Measurements from ENCODE around the gene SH3BP2.

SH3BP2 gene, protein sequence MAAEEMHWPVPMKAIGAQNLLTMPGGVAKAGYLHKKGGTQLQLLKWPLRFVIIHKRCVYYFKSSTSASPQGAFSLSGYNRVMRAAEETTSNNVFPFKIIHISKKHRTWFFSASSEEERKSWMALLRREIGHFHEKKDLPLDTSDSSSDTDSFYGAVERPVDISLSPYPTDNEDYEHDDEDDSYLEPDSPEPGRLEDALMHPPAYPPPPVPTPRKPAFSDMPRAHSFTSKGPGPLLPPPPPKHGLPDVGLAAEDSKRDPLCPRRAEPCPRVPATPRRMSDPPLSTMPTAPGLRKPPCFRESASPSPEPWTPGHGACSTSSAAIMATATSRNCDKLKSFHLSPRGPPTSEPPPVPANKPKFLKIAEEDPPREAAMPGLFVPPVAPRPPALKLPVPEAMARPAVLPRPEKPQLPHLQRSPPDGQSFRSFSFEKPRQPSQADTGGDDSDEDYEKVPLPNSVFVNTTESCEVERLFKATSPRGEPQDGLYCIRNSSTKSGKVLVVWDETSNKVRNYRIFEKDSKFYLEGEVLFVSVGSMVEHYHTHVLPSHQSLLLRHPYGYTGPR

DNA sequence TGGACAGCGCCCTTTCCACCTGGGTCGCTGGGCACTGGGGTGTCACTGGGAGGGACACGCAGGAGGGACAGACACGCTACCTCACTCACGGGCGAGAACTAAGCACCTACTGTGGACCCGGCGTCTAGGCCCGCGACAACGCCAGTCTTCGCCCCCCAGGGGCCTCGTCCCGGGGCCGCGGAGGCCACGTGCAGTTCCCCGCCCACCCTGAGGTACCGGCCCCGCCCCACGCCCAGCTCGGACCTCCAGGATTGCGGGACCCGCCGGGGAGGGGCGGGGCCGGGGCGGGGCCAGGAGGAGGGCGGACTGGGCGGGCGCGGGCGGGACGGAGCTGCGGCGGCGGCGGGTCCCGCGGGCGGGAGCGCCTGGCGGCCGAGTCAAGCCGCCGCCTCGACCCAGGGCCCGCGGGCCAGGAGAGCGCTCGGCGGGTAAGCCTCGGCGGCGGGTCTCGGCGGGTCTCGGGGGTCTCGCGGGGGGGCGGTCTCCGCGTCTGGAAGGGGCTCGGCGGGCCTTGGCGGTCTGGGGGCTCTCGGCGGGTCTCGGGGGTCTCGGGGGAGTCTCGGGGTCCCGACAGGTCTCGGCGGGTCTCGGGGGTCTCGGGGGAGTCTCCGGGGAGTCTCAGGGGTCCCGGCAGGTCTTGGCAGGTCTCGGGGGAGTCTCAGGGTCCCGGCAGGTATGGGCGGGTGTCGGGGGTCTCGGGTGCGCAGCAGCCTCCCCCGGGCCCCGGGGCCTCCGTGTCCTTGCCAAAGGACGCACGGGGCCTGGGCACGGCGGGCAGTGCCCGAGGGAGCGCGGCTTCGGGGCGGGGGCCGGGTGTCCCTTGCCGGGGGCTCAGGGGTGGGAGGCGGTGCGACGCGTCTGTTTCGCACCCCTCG, at the start of gene SH3BP2:
TSS of gene SH3BP2 (plus strand) at position 375 of the 875 bp plus-strand sequence. CDS start 27,533 bp downstream, outside the sequence.
- DNase-seq = peak; percentile 67

DNA sequence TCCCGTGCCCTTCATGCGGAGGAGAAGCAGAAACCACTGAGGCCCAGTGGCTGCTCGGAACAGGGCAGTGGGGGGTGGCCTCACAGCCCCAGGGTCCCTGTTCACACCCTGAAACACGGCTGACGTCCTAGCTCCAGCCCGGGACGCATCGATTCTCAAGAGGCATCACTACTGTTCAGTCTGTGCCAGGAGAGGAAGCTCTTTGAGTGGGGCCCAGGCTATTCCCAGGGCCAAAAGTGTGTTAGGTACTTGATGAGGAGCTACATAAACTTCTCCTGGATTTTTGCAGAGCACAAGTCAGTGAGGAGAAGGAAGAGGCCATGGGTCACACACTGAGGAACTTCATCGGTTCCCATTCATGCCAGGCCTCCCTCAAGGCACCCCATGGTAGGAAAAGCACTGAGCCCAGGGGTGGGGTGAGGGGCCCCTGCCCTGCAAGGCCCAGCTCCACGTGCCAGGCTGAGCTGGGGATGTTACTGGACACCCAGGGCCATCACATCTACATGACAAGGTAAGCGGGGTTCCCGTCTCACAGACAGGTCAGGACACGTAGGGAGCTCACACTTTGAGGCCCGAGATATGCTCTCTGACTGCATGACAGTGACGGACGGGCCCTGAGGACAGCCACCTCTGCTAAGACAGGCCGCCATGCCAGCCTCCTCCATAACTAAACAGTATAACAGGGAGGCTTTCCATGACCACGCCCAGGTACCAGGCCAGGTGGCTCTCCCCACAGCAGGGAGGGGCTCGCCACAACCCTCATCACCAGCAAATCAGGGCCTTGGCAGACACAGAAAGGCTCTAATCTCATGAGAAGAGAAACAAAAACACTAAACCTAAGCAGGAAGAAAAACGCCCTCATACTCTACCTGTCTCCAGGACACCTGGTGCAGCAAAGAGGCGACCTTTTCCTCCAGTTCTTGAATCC, 49.1 kb upstream of the SH3BP2 start:
- DNase-seq = no peak

DNA sequence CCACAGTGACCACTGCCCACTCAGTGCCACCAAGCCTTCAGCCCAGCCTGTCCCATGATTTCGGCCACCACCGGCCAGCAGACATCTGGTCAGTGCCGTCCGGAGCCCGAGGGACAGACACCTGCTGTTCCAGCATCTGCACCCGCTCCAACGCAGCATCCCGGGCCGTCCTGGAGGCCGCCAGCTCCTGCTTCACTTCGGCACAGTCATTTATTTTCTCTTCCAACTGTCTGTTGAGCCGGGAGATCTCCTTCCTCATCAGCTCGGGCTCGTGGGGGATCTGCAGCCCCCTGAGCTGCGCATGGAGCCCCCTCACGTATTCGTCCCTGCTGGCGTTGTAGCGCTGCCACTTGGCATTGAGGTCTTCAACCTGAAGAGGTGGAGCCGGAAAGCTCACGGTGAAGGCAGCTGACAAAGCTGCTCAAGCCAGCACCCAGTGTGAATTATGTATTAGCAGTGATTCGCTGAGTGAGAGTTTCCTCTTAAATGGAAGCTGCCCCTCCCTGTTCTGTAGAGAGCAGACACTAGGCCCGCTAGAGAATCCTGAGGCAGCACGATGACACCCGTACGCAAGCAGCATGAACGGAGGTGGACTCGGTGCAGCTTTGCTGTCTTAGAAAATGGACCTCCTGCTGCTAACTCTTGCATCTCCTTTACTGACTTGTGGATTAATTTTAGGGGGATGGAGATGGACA, 48.2 kb upstream of the SH3BP2 start:
- DNase-seq = no peak

DNA sequence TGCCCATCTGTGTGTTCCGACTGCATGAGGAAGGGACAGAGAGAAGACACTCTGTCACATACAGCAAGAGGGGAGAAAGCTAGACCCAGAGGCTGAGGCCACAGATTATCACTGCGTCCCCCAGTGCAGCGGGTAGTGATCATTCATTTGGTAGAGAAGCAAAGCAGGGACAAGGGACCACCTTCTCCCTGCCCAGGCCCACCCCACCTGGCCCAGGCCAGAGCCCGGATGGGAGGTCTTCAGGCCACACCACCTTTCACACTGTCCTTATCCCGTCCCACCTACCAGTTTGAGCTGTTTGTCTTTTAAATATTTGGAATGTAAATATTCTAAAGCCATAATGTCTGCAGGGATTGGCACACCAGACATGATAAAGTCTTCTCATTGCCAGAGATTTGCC, 47.4 kb upstream of the SH3BP2 start:
- DNase-seq = no peak

DNA sequence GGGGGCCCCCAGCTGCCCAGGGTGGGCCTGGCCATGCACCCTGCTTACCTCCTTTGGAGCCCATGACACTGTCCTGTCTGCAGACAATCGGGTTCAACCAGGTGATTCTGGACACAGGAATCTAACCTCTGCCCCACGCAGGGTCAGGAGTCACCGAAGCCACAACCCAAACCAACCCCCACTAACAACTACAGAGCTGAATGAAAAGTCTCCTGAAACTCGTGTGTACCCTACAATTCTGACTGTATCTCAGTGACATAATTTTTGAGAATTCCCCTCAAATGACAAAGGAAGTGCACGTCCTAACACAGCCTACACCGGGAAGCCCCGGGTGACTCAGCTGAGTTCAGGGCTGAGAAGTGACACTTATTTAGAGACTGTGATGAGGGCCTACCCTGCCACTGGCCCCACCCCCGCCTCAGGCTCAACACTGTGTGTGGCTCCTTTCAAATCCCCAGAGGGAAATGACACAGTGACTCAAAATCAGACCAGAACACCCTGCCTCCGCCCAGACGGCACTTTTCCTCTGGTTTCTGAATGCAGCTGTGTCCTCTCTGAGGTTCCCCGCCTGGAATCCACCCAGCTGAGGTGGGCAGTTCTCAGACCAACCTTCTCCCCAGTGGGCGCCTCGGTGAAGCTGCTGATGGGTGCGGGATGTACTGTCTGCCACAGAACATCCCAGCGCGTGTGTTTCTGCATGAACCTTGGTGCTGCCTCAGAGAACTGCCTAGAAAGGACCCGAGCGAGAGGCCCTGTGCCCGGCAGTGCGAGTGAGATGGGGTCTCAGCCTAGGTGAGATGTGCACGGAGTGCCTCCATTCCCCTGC, 46.7 kb upstream of the SH3BP2 start:
- DNase-seq = peak; percentile 97

DNA sequence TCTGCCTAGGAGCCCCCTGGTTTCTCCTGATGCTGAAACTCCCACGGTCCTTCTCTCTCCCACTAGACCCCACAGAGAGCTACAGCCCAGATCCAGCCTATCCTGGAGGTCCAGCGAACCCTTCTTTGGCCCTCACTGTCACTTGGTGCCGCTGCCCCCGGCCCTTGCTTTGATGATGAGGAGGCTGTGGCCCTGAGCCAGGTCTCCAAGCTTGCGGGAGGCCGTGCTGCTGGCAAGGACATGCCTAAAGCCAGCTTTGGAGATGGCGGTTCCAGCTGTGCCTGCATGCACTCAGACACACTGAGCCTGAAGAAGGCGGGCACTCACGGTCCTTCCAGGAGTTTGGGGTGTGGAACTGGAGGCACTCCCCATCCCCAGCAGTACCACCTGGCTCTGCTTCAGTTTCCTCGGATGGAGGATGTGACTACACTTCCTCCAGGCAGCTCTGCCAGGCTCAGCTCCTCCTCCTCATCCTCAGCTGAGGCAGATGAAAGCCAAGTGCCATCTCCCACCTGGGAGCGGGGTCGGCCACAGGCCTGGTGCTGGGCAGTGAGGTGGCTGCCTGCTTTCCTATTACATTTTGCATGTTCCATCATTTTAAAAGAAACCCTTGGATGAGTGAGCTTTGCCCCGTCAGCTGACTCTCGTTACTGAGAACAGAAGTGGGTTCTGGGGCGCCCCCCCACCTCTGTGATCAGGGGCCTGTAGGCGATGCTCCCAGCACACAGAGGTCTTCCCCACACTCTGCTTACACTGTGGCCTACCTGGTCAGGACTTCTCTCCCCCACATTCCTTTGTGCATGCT, 45.8 kb upstream of the SH3BP2 start:
- no peak for DNase-seq

DNA sequence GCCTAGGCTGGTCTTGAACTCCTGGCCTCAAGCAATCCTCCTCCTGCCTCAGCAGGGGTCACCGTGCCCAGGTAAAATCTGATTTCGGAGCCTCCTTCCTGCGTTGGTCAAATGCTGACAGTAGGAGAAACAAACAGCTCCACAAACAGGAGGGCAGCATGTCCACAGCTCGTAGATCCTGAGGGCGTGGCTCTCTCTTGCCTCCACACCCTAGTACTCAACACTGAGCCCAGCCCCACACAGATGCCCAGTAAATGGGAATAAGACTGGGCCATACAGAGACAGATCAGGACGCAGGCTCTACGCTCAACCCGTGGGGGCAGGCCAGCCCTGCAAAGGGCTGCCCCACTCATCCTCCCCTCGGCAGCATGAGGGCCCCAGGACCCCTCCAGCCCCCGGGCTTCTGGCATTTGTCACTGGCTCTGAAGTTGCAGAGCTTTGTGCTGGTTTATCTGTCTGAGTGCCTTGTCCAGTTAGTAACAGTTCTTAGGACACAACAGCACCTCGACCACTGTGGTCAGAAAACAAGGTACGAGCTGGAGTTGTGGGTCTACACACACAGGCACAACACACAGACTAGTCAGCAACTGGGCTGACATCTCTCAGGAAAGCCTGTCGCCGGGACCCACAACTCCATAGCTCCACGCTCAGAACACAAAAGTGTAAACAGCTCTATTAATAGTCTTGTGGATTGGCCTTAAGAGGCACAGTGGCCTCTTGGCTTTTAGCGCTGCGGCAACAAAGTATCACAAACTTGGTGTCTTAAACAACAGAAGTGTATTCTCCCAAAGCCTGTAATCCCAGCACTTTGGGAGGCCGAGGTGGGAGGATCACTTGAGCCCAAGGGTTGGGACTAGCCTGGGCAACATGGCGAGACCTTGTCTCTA, 41.9 kb upstream of the SH3BP2 start:
- no peak for DNase-seq

DNA sequence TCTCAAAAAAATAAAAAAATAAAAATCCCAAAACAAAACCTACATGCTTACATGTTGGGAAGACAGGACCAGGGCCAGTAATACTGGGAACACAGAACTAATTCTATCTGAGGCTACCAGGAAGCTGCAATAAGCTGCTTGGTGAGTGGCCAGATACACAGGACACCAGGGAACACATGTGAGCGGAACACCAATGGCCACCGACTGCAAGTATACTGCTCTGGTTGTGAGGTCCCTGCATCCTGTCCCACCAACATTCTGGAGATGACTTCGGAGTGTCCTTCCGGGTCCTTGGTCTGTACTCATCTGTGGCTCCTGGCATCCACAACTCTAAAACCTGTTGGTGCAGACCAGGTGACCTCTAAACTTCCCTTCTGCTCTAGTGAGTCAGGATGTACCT, 39.4 kb upstream of the SH3BP2 start:
- DNase-seq = no peak

DNA sequence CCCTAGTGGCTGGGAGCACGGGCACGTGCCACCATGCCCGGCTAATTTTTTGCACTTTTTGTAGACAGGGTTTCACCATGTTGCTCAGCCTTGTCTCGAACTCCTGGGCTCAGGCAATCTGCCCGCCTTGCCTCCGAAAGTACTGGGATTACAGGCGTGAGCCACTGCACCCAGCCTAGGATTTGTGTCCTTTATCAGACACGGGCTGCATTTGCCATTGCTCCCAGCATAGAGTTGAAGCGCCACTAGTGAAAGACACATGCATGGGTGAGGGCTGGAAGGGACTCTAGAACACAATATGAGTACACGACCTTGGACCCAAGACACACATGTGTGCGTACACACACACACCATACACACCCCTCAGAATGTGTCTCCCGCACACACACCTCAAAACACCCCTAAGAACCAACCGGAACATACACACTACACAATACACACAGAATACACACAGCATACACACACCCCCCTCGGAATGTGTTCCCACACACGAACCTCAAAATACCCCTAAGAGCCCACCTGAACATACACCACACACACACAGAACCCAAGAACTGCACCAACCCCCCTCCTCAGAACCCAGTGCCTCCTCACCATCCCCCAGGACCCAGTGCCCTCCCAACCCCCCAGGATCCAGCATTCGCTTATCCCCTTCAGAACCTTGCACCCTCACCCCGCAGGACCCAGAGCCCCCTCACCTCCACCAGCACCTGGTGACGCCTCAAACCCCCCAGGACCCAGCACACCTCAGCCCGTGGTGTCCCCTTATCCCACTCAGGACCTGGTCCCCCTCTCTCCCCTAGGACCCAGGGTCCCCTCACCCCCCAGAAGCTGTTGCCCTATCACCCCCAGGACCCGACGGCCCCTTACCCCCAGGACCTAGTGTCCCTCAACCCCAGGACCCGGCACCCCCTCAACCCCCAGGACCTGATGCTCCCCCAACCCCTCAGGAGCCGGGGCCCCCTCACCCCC, 37.8 kb upstream of the SH3BP2 start:
- DNase-seq = no peak

DNA sequence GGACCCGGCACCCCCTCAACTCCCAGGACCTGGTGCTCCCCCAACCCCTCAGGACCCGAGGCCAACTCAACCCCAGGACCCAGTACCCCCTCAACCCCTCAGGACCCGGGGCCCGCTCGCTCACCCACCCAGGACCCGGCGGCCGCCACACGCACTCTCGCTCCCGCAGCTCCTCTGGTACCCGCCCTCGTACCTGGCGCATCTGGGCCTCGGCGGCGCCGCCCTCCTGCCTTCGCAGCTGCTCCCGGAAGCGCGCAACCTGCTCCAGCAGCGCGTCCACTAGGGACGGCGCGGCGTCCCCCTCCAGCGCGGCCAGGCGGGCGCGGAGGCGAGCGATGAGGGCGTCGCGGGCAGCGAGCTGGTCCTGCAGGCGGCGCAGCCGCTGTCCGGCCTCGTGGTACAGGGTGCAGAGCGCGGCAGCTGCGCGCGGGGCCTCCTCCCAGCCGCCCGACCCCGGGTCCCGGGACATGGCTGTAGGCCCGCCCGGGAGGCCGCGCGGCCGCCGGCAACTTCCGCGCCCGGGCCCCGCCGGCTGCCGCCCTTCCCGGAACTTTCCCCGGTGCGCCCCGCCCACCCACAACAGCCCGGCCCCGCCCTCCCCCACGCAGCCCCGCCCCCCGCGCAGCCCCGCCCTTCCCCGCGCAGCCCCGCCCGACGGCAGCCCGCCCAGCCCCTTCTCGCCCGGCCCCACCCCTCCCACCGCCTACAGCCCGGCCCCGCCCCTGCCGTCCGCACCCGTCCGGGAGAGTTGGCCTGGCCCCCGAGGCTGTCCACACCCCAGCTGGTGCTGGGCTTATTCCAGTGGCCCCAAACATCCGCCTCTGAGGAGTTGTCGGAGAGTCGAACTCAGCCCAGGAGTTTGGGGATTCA, 36.8 kb upstream of the SH3BP2 start, which contains the start of gene TNIP2:
TSS of gene TNIP2 (minus strand) at position 516 of the 870 bp plus-strand sequence. CDS start at position 469, 47 bp downstream.
- DNase-seq = peak; percentile 75

DNA sequence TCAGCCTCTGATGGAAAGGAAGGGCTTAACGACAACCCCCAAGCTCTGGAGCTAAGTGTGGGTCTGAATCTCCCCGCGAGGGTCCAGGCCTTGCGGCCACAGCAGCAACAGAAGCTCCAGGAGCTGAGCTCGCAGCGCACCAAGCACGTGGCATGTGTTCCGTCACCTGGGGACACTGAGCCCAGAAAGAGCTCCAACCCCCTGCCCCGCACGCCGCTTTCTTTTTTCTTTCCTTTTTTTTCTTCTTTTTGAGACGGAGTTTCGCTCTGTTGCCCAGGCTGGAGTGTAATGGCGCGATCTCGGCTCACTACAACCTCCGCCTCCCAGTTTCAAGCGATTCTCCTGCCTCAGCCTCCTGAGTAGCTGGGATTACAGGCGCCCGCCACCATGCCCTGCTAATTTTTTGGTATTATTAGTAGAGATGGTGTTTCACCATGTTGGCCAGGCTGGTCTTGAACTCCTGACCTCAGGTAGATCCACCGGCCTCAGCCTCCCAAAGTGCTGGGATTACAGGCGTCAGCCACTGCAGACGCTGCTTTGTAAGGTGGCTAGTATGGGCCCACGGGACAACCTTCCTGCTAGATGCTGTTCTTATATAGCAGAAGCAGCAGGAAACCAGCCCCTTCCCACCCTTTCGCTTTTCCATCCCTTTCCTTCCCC, 36.1 kb upstream of the SH3BP2 start:
- DNase-seq = no peak

DNA sequence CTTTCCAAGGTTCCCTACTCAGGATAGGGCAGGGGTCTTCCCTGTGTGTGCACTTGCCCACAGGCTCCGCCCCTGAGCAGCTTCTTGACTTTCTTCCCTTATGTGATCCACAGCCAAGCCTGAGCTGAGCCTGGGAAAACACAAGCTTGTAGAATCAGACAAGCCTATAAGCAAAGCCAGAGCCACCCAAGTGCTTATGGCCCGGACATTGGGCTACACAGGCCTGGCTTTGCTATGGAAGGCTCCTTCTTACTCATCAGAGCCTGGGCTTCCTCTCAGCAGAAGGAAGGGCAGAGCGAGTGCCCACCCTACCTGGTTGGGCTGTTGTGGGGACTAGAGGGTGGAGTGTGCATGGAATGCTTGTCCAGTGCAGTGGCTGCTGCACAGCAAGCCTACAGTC, 35.5 kb upstream of the SH3BP2 start:
- no peak for DNase-seq

DNA sequence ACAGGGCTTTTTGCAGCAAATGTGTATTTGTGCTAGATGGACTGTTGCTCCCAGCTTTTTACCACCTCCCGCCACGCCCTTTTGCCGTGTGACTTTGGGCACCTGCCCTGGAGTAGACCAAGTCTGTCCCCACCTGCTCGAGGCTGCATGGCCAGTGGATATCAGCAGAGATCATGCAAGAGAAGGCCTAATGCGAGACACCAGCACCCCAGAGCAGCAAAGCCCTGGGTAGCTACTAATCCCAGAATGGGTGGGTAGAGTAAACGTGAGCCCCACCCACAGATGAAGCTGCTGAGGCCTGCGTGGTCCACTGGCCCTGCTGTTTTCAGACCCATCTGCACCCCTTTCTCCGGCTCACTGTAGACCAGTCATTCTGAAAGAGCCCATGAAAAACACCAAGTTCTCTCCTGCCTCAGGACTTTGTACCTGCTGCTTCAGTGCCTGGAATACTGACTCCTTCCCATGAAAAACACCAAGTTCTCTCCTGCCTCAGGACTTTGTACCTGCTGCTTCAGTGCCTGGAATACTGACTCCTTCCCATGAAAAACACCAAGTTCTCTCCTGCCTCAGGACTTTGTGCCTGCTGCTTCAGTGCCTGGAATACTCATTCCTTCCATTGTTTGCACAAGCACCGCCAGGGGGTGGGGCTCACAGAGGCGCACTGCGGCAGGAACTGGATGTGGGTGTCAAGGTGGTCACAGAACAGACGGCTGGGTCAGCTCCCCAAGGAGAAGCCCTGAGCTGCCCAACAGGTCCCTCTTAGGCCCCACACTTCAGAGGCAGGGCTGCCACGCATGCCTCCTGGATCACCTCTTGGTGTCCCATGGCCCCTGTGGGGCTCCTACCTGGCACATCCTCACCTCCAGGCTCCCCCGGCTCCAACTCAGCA, 31.6 kb upstream of the SH3BP2 start:
- no peak for DNase-seq

DNA sequence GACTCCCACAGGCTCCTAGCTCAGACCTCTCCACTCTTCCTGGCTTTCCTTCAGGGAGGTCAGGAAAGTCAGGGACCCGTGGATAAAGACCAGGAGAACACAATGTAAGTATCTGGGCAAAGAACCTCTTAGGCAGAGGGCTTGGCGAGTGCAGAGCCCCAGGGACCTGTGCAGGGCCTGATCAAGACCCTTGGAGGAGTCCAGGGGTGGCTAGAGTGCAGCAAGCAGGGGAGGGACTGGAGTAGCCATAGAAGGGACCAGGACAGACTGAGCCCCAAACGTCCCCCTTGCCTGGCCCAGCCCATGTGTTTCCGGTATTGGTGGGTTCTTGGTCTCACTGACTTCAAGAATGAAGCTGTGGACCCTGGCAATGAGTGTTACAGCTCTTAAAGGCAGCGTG, 30.8 kb upstream of the SH3BP2 start:
- no peak for DNase-seq
